MM.1S (cell line): ENCODE data around the gene JADE2.

ENCODE experiments used
- CTCF ChIP-seq: fragments of 300-600 bp; sonication (generic); IDR thresholded peaks from 2 replicates; pipeline ENCODE4 v1.5.1; 2016; ENCODE audit warnings: antibody characterized with exemption, low read length, mixed read lengths
- EZH2phosphoT487 ChIP-seq: fragments of 300-600 bp; sonication (generic); IDR thresholded peaks from 2 replicates; pipeline ENCODE4 v1.6.1; 2018; ENCODE audit warnings: antibody characterized with exemption, low read length

GRCh38 chr5:134553821-134554267 lies 28.4 kb downstream of the JADE2 start:
- TF ChIP-seq EZH2phosphoT487, result no peak
- TF ChIP-seq CTCF, result no peak
